HAP-1 (cell line): Measurements from ENCODE around the gene SLC38A3.
A peak's percentile ranks its signal among the peaks of the same experiment; 100 is the strongest.
"Not testable (repeated sequence)": the region's sequence is repeated elsewhere in the genome, so short reads cannot be mapped to it uniquely, and the experiment has no call there.

Experiments
- DNase-seq, 2 experiments: peaks; one replicate each; pipeline ENCODE4 v3.0.0-alpha.2; 2016 to 2020; ENCODE audit warnings: low spot score in 2 of 2
- H3K27me3 ChIP-seq: fragments of 250-450 bp; sonication (Bioruptor Pico); 2 replicates; pipeline ENCODE4 v1.5.1; 2020; ENCODE audit warnings: low read depth, mild to moderate bottlenecking, moderate library complexity
- H3K36me3 ChIP-seq: fragments of 250-450 bp; sonication (Bioruptor Pico); replicated peaks from 2 replicates; pipeline ENCODE4 v1.5.1; 2020; ENCODE audit warnings: mild to moderate bottlenecking
- H3K4me1 ChIP-seq: fragments of 250-450 bp; sonication (Bioruptor Pico); 2 replicates; pipeline ENCODE4 v1.5.1; 2020; ENCODE audit warnings: mild to moderate bottlenecking
- H3K4me3 ChIP-seq: fragments of 250-450 bp; sonication (Bioruptor Pico); 2 replicates; pipeline ENCODE4 v1.5.1; 2020; ENCODE audit warnings: mild to moderate bottlenecking, moderate library complexity
- H3K9me3 ChIP-seq: fragments of 250-450 bp; sonication (Bioruptor Pico); 2 replicates; pipeline ENCODE4 v1.5.1; 2020; ENCODE audit warnings: mild to moderate bottlenecking, moderate library complexity
- in situ Hi-C: fragments of 300-500 bp; cut with MboI; formaldehyde crosslinking; loops from 3 replicates; pipeline ENCODE4 v1.14.3; 2020; ENCODE audit warnings: low sequenced_read_pairs, inconsistent platforms, mixed read lengths

The SLC38A3 gene

GRCh38 chr3:50202353-50203112 lies 2.5 kb upstream of the SLC38A3 start:
- Histone ChIP-seq H3K4me3 (no peak overlapping the region), H3K4me1 (no peaks in the 10 kb centered on the region; the same call in 1 of the 2 replicates), H3K9me3 (no peaks in the 10 kb centered on the region), H3K27me3 (peaks cover 37% of the 10 kb centered on the region), H3K36me3 (no peaks in the 10 kb centered on the region)
- DNase-seq, result no peak
- in situ Hi-C loops, result no loop called here

DNA sequence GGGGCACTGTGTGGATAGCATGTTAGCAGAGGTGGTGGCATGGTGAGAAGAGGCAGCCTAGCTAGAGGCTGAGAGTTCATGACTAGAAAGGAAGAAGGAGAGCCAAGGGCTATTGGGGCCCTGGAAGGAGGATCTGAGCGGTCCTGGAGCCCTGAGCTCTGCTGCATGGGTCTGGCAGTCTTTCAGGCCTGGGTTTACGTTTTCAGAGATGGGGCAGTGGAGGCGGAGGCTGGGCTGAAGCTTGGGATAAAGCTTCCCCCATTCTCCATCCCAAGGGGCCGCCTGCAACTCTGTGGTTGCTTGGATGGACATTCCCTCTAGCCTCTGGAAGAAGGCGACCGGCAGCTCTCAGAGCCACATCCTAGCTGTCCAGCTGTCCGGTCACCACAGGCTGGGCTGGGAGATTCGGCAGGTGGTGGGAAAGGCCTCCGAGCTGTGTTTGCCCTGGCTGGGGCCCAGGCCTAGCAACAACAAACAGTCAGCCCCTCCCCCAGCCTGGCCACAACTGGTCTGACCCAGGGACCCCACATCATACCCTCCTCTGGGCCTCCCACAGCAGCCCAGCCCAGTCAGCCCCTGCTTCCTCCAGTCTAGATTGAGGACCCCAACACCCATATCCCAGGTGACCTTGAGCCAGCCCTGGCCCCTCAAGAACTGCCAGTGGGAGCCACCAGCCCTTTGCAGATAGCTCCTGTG lies 1.8 kb upstream of the SLC38A3 start:
- in situ Hi-C loops, result no loop called here
- Histone ChIP-seq H3K4me1 (no peaks in the 10 kb centered on the region; the same call in 1 of the 2 replicates), H3K9me3 (no peaks in the 10 kb centered on the region), H3K27me3 (peaks cover 31% of the 10 kb centered on the region), H3K36me3 (no peaks in the 10 kb centered on the region), H3K4me3 (no peak overlapping the region)
- no peak for DNase-seq

DNA sequence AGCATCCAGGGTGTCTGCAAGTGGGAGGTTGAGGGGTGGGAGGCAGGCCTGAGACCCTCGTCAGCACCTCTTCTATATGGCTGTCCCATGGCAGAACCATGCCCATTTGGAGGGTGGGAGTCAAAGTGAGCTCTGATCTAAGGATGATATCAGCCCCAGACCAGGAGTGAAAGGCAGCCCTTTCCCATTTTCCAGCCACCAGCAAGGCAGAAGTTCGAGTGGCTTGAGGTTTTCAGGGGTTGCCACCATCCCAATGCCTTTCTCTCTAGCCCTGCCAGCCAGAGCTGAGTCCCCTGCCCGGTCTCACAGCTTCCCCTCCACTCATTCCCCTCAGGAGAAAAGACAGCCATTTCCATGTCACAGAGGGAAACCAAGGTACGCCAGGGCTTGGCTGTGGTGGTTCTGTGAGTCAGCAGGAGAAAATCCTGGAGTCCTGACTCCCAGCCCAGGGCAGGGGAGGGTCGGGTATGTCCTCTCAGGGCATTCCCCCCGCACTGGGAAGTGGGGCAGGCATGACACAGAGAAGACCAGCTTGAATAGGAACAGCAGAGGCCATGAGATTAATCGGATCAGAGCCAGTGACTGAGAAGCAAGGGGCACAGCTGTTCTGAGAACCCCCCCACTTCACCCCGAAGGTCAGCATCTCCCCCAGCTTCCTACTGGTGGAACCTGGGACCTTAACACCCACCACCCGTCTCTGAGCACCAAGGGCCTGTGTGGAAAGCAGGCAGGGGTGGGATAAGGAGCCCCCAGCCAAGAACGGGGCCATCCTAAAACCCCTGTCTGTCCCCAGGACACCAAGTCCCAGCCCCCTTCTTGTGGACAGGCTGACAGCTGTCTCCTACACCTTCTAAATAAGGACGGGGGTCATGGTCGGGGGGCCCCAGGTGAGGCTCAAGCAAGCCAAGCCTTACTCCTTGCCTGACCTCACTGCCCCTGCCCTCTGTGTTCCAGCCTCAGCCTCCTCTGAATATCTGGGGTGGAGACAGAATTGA lies 965 bp upstream of the SLC38A3 start:
- Histone ChIP-seq H3K4me3 (no peak overlapping the region), H3K4me1 (no peaks in the 10 kb centered on the region; the same call in 1 of the 2 replicates), H3K9me3 (no peaks in the 10 kb centered on the region), H3K36me3 (no peaks in the 10 kb centered on the region), H3K27me3 (peaks cover 23% of the 10 kb centered on the region)
- in situ Hi-C loops, result no loop called here
- DNase-seq, result no peak

- Histone ChIP-seq H3K4me1 (no peaks in the 10 kb centered on the region; the same call in 1 of the 2 replicates), H3K4me3 (peak overlapping the region; percentile 49), H3K27me3 (peaks cover 12% of the 10 kb centered on the region), H3K36me3 (no peaks in the 10 kb centered on the region), H3K9me3 (no peaks in the 10 kb centered on the region)
- DNase-seq, result peak in 1 of 2 experiments; percentile 71
- in situ Hi-C loops, result no loop called here
Observed at GRCh38 chr3:50205413-50206276, 574 bp downstream of the SLC38A3 start.

- Histone ChIP-seq H3K36me3 (no peaks in the 10 kb centered on the region), H3K4me3 (no peak overlapping the region), H3K4me1 (no peaks in the 10 kb centered on the region; the same call in 1 of the 2 replicates), H3K9me3 (no peaks in the 10 kb centered on the region), H3K27me3 (peaks cover 12% of the 10 kb centered on the region)
- in situ Hi-C loops, result no loop called here
- DNase-seq, result no peak
Observed at GRCh38 chr3:50207359-50208042, 2.4 kb downstream of the SLC38A3 start.

DNA sequence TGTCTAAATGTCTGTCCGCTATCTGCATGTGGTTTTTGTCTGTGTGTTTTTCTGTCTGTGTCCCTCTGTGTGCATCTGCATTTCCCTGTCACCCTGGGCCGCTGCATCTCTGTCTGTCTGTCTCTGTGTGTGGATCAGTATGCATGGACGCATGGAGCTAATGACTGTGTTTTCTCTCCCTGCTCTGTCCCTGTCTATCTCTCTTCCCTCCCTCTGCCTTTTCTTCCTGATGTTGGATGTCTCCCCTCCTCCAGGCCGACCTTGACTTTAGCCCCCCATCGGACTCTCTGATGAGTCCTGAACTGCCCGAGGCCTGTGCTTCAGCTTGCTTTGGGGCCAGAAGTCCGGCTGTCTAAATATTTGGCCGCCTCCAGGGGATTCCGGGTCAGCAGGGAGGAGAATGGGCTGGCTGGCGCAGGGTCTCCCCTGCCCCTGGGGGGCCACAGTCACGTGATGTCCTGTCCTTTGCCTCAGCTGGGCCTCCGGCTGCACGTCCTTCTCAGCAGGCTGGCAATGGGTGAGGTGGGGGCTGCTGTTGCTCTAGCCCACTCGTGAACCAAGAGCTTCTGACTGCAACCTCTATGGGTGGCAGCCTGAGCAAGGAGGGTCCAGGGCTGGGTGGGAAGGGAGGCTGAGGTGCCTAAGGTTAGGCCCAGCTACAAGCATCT lies 3.7 kb downstream of the SLC38A3 start:
- no peak for DNase-seq
- Histone ChIP-seq H3K4me1 (no peaks in the 10 kb centered on the region; the same call in 1 of the 2 replicates), H3K27me3 (peaks cover 12% of the 10 kb centered on the region), H3K36me3 (no peaks in the 10 kb centered on the region), H3K9me3 (no peaks in the 10 kb centered on the region), H3K4me3 (no peak overlapping the region)
- in situ Hi-C loops, result no loop called here

DNA sequence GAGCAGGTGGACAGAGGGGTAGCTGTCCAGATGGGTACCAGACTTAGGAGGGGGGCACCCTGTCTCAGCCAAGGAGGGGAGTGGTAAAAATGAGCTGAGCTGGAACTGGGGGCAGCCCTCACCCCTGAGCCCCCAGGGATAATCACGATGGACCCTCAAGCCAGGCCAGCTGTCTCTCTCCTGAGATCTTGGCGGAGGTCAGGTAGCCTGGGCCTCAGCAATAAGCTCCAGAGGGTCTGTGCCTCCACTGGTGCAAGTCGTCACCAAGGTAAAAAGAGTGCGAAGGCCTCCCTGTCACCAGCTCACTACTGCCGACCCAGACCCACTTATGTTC lies 5.1 kb downstream of the SLC38A3 start:
- H3K9me3 ChIP-seq, result no peaks in the 10 kb centered on the region
- peaks cover 12% of the 10 kb centered on the region for H3K27me3 ChIP-seq
- in situ Hi-C loops, result no loop called here
- H3K4me3 ChIP-seq, result no peak overlapping the region
- no peak for DNase-seq
- H3K36me3 ChIP-seq, result no peaks in the 10 kb centered on the region
- no peaks in the 10 kb centered on the region for H3K4me1 ChIP-seq

DNA sequence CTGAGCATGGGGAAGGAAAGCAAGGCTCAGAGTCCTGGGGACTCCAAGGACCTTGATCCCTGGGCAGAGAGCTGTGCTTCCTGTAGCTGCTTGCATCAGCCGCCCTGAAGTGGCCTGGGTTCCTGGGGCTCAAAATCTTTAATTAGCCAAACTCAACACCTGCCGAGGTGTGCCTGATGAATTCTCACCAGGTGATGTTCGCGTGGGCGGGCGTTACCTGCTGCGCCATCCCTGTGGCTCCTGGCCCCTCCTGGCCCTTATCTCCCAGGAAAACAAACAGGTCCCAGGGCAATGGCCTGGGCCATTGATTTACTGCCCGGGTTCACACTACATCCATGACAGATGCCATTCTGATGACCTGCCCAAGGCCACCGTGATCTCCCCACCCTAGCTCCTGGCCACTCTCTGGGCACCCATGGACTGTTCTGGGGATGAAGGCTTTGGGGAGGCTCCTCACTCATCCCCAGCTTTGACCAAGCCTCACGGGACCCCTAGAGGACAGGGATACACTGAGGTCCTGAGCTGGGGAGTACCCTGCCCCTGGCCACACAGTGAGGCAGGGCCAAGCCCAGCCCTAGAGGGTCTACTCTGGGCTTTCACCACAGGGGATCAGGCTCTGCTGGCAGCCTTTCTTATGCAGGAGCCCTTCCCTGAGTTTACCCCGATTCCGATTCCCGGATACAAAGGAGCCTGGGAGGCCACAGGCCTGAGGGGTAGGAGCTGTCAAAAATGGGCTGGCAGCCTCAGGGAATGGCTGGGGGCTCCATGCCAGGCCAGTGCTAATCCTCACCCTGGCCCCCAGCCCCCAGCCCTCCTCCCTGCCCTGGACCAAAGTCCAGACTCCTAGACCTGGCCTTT lies 5.7 kb downstream of the SLC38A3 start:
- Histone ChIP-seq H3K9me3 (no peaks in the 10 kb centered on the region), H3K4me3 (no peak overlapping the region), H3K4me1 (no peaks in the 10 kb centered on the region), H3K27me3 (peaks cover 6% of the 10 kb centered on the region), H3K36me3 (no peaks in the 10 kb centered on the region)
- DNase-seq, result no peak
- in situ Hi-C loops, result no loop called here

DNA sequence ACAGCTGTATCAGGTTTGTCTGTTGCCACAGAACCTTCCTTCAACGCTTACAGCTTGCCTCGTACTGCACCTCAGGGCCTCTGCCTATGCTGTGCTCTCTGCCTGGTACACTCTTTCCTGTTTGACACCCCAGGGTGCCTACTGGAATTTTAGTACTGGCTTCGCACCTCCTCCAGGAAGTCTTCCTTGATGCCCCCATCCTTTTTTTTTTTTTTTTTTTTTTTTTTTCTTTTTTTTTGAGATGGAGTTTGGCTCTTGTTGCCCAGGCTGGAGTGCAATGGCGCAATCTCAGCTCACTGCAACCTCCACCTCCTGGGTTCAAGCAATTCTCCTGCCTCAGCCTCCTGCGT lies 6.3 kb downstream of the SLC38A3 start:
- H3K4me1 ChIP-seq, H3K9me3 ChIP-seq, in situ Hi-C loops: not testable (repeated sequence)

GRCh38 chr3:50211930-50212329 lies 6.9 kb downstream of the SLC38A3 start:
- Histone ChIP-seq H3K36me3 (no peaks in the 10 kb centered on the region), H3K4me3 (no peak overlapping the region), H3K27me3 (no peaks in the 10 kb centered on the region), H3K9me3 (no peaks in the 10 kb centered on the region), H3K4me1 (no peaks in the 10 kb centered on the region)
- no peak for DNase-seq
- in situ Hi-C loops, result no loop called here

More for the DNA sequence above, 6.3 kb downstream of the SLC38A3 start:
- not testable (repeated sequence) for H3K4me3 ChIP-seq, DNase-seq, H3K27me3 ChIP-seq, H3K36me3 ChIP-seq

DNA sequence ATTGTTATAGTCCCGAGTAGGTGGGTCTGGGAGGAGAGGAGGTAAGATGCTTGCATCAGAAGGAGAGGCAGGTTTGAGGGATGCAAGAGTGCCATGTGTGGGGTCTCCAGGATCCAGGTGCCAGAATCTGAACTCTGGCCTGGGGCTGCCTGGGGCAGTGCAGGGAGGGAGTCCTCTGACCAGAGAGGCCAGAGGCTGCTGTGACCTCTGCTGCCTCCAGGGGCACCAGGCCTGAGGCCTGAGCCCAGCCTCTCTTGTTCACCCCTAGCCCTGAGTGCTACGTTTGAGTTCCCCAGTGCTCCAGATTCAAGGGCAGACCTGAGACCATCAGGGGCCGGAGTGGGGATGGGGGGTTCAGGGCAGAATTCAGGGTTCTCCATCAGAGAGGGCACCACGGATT lies 7.4 kb downstream of the SLC38A3 start:
- Histone ChIP-seq H3K36me3 (no peaks in the 10 kb centered on the region), H3K27me3 (no peaks in the 10 kb centered on the region), H3K9me3 (no peaks in the 10 kb centered on the region), H3K4me1 (no peaks in the 10 kb centered on the region), H3K4me3 (no peak overlapping the region)
- no peak for DNase-seq
- in situ Hi-C loops, result no loop called here
